HFFc6 (cell line): ENCODE results near the gene ANKRD11. TPM values are rescaled to one million over a fixed set of nuclear protein-coding genes. Genes with fewer than 3 reads are reported as not detected.
"Not testable (repeated sequence)": the region's sequence is repeated elsewhere in the genome, so short reads cannot be mapped to it uniquely, and the experiment has no call there.

Source experiments
- DNase-seq: peaks from one replicate; pipeline ENCODE4 v3.0.0-alpha.2; 2018
- H3K27ac Mint-ChIP-seq: 2 replicates; pipeline ENCODE4 v1.8.0; 2020; ENCODE audit warnings: mild to moderate bottlenecking, mixed read lengths
- H3K27me3 Mint-ChIP-seq: 2 replicates; pipeline ENCODE4 v1.8.0; 2021; ENCODE audit warnings: mild to moderate bottlenecking, moderate library complexity, mixed read lengths; ENCODE audit not compliant: insufficient read depth
- H3K36me3 Mint-ChIP-seq: 2 replicates; pipeline ENCODE4 v1.8.0; 2021; ENCODE audit warnings: low read depth, mixed read lengths
- H3K4me1 Mint-ChIP-seq: 2 replicates; pipeline ENCODE4 v1.8.0; 2020; ENCODE audit warnings: low read depth, mixed read lengths
- H3K4me3 Mint-ChIP-seq: 2 replicates; pipeline ENCODE4 v1.8.0; 2020; ENCODE audit warnings: mild to moderate bottlenecking, moderate library complexity, mixed read lengths
- H3K9me3 Mint-ChIP-seq: 2 replicates; pipeline ENCODE4 v1.8.0; 2020; ENCODE audit warnings: mild to moderate bottlenecking, mixed read lengths
- total RNA-seq, 6 experiments: library from RNA; stranded (reverse); fragmentation: NEBNext Ultra II Directional; extraction: Animal tissue kit (Norgen Biotek cat#: 25700); gene quantifications; 2 replicates in 1 of 6; 3 replicates in 5 of 6; pipeline ENCODE4 v1.2.3, GENCODE V29; 2021
- TF ChIP-seq, protein P1 (sequence below): fragments of 200-600 bp; sonication (generic); IDR thresholded peaks from 2 replicates; pipeline ENCODE4 v1.5.0; 2021; ENCODE audit warnings: antibody characterized with exemption, mild to moderate bottlenecking

ANKRD11 gene
- total RNA-seq, 6 experiments from 2014 or later = 110 to 120 (median 116) TPM

DNA sequence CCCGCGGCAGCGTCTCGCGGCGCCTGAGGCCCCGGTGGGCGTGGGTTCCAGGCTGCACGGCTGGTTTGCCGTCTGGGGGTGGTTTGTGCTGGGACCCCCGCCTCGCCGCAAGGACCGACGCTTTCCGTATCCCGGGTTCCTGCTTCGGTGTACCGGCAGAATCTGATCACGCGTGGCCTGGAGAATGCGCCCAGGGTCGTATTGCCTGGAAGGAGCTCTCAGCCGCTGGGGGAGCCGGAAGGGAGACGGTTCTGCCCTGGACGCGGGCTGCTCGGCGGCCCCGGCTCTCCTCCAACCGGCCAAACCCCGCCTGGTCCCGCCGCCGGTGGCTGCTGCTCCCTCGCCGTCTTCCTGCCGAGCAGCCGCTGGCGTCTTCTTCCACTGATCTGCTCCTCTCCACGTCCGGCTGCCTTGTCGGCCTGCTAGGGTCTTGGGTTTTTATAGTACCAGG, 233.1 kb downstream of the ANKRD11 start:
- no peak for DNase-seq
- Mint-ChIP-seq H3K9me3 (peaks cover 7% of the 10 kb centered on the region), H3K36me3 (peaks cover 6% of the 10 kb centered on the region), H3K27me3 (peaks cover 9% of the 10 kb centered on the region), H3K4me1 (peaks cover 10% of the 10 kb centered on the region), H3K4me3 (peak overlapping the region; percentile 67), H3K27ac (no peak overlapping the region)
- TF ChIP-seq, protein P1, sequence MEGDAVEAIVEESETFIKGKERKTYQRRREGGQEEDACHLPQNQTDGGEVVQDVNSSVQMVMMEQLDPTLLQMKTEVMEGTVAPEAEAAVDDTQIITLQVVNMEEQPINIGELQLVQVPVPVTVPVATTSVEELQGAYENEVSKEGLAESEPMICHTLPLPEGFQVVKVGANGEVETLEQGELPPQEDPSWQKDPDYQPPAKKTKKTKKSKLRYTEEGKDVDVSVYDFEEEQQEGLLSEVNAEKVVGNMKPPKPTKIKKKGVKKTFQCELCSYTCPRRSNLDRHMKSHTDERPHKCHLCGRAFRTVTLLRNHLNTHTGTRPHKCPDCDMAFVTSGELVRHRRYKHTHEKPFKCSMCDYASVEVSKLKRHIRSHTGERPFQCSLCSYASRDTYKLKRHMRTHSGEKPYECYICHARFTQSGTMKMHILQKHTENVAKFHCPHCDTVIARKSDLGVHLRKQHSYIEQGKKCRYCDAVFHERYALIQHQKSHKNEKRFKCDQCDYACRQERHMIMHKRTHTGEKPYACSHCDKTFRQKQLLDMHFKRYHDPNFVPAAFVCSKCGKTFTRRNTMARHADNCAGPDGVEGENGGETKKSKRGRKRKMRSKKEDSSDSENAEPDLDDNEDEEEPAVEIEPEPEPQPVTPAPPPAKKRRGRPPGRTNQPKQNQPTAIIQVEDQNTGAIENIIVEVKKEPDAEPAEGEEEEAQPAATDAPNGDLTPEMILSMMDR = no peak

DNA sequence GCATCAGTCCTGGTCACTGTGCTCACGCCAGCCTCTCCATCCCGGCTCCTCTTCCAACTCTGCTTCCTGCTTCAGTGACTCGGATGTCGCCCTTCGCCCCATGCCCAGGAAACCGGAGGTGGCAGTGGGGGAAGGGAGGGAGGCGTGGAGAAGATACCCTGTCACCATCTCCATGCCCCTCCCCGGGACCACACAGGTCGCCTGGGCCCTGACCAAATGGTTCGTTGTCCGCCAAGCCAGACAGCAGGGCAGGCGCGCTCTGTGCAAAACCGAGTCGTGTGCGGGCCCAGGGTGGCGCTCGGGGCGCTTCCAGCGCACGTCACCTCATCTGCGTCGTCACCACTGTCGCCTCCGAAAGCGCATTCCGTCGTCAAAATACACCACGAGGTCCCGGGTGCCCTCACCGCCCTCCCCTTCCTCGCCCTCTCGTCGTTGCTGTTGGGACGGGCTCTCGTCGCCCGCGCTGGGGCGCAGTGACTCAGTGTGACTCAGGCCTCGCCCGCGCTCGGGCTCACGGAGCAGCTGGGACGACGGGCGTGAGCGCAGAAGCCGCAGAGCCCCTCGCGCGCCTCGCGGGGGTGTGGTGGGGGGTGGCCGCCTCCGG, 233.6 kb downstream of the ANKRD11 start:
- peaks cover 9% of the 10 kb centered on the region for H3K27me3 Mint-ChIP-seq
- TF ChIP-seq, protein P1 = no peak
- peak; percentile 47 for DNase-seq
- peak overlapping the region; percentile 45; the same call in 1 of the 2 replicates for H3K4me3 Mint-ChIP-seq
- H3K9me3 Mint-ChIP-seq = peaks cover 7% of the 10 kb centered on the region
- peaks cover 6% of the 10 kb centered on the region for H3K36me3 Mint-ChIP-seq
- H3K4me1 Mint-ChIP-seq = peaks cover 10% of the 10 kb centered on the region
- H3K27ac Mint-ChIP-seq = no peak overlapping the region

DNA sequence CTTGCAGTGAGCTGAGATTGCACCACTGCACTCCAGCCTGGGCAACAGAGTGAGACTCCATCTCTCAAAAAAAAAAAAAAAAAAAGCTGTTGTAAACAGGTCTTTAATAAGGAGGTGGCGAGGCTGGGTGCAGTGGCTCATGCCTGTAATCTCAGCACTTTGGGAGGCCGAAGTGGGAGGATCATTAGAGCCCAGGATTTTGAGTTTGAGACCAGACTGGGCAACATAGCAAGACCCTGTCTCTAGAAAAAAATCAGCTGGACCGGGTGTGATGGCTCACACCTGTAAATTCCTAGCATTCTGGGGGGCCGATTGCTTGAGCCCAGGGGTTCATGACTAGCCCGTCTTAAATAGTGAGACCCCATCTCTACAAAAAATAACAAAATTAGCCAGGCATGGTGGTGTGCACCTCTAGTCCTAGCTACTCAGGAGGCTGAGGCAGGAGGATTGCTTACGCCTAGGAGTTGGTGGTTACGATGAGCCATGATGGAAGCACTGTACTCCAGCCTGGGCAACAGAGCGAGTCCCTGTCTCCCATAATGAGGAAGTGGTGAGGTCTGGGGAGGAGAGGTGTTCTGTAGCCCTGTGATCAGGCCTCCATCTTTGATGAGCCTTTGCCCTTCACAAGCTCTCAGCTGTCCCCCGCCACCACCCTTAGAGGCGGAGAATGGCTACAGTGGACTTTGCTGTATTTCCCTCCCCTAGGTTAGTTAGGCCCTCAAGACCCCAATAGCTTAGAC, 236.6 kb downstream of the ANKRD11 start:
- Mint-ChIP-seq H3K27ac (no peak overlapping the region), H3K4me1 (peaks cover 10% of the 10 kb centered on the region), H3K36me3 (peaks cover 14% of the 10 kb centered on the region), H3K27me3 (peaks cover 4% of the 10 kb centered on the region), H3K9me3 (peaks cover 25% of the 10 kb centered on the region), H3K4me3 (no peak overlapping the region)
- TF ChIP-seq, protein P1 = no peak
- DNase-seq = no peak

DNA sequence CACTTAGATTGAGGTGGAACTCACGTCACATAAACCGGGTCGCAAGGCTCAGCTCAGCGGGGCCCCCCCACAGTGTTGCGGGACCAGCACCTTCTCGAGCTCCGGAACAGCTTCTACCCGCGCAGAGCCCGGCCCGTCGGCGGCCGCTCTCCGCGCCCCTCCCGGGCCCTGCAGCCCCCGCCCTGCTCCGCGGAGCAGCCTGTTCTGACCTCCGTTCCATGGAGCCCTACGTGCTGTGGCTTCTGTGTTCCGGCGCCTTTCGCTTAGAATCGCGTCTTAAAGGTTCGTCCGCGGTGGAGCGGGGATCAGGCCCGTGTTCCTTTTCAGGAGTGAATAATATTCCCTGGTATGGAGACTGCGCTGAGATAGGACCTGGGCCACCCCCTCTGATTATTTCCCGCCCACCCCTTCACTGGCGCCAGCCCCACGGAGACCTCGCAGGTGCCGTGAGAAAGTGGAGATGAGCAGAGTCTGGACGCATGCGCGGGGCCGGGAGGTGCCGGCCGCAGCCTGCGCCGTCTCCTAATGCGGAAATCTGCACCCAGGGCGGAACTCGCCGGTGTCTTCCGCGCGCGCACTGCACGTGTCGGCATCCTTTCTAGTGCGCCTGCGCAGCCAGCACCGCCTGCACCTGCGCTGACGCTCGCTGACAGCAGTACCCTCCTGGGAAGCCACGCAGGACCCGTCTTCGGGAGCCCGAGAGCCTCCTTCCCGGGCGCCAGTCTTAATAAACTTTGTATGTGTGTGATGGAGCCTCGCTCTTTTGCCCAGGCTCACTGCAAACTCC, 242.0 kb downstream of the ANKRD11 start:
- Mint-ChIP-seq H3K27ac (no peak overlapping the region), H3K27me3 (peaks cover 4% of the 10 kb centered on the region), H3K36me3 (peaks cover 13% of the 10 kb centered on the region), H3K4me1 (no peaks in the 10 kb centered on the region; the same call in 1 of the 2 replicates), H3K4me3 (peak overlapping the region; percentile 54; the same call in 1 of the 2 replicates), H3K9me3 (peaks cover 18% of the 10 kb centered on the region)
- TF ChIP-seq, protein P1 = no peak
- no peak for DNase-seq

DNA sequence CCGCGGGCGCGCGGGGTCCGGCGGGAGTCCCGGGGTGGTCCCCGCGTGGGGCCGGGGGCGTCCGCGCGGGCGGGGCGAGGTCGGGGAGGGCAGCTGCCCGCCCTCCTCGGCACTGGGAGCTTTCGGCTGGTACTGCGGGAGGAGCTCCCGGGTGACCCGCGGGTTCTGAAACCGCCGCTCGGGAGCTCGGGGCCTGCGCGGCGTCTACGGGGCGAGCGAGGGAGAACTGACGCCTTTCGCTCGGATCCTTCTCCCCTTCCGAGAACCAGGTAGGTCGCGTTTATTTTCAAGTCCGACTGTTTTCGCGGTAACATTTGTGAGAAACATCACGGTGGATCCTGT, 242.7 kb downstream of the ANKRD11 start:
- H3K4me3 Mint-ChIP-seq = peak overlapping the region; percentile 54; the same call in 1 of the 2 replicates
- H3K4me1 Mint-ChIP-seq, H3K27me3 Mint-ChIP-seq, DNase-seq, H3K27ac Mint-ChIP-seq: not testable (repeated sequence)
- H3K9me3 Mint-ChIP-seq = peaks cover 18% of the 10 kb centered on the region
- peaks cover 13% of the 10 kb centered on the region for H3K36me3 Mint-ChIP-seq
